A549 (cell line): ENCODE measurements around the gene CDK4.

ENCODE experiments used
- CEBPB ChIP-seq, 2 experiments: fragments of >200 bp in 1 of 2; sonication (Bioruptor Twin) in 1 of 2; formaldehyde crosslinking in 1 of 2; IDR thresholded peaks; 2 replicates each; pipeline ENCODE4 v1.6.1; 2012 to 2016
- EP300 ChIP-seq, 2 experiments: fragments of >200 bp; sonication (Bioruptor Twin); formaldehyde crosslinking; IDR thresholded peaks; 2 replicates in 1 of 2; 3 replicates in 1 of 2; pipeline ENCODE4 v1.6.1; 2016 to 2017
- HDAC2 ChIP-seq: fragments of 200-600 bp; sonication (generic); IDR thresholded peaks from 2 replicates; pipeline ENCODE4 v1.6.1; 2016
- HOXA7 ChIP-seq: fragments of 250-450 bp; sonication (Bioruptor Pico); IDR thresholded peaks from 2 replicates; pipeline ENCODE4 v1.5.0; 2020; ENCODE audit warnings: mild to moderate bottlenecking, moderate library complexity
- JUNB ChIP-seq: fragments of >200 bp; sonication (Bioruptor Twin); formaldehyde crosslinking; IDR thresholded peaks from 2 replicates; pipeline ENCODE4 v1.6.1; 2016
- POLR2A ChIP-seq: IDR thresholded peaks from 2 replicates; pipeline ENCODE4 v1.6.1; 2012; ENCODE audit warnings: mild to moderate bottlenecking, low read length
- SREBF2 ChIP-seq: fragments of 450-650 bp; IDR thresholded peaks from 2 replicates; pipeline ENCODE4 v1.6.1; 2014; ENCODE audit warnings: mild to moderate bottlenecking, moderate library complexity
- TFCP2L1 ChIP-seq: fragments of 250-450 bp; sonication (Bioruptor Pico); IDR thresholded peaks from 2 replicates; pipeline ENCODE4 v1.5.0; 2021; ENCODE audit warnings: mild to moderate bottlenecking
- USF2 ChIP-seq: fragments of 450-650 bp; IDR thresholded peaks from 2 replicates; pipeline ENCODE4 v1.6.1; 2014; ENCODE audit warnings: antibody characterized with exemption
- TF ChIP-seq, protein P1 (sequence below): fragments of >200 bp; sonication (Bioruptor Twin); formaldehyde crosslinking; IDR thresholded peaks from 3 replicates; pipeline ENCODE4 v1.5.1; 2016
- TF ChIP-seq, protein P2 (sequence below): fragments of 250-450 bp; sonication (Bioruptor Pico); IDR thresholded peaks from 2 replicates; pipeline ENCODE4 v1.5.0; 2021; ENCODE audit warnings: mild to moderate bottlenecking, moderate library complexity, borderline replicate concordance

DNA sequence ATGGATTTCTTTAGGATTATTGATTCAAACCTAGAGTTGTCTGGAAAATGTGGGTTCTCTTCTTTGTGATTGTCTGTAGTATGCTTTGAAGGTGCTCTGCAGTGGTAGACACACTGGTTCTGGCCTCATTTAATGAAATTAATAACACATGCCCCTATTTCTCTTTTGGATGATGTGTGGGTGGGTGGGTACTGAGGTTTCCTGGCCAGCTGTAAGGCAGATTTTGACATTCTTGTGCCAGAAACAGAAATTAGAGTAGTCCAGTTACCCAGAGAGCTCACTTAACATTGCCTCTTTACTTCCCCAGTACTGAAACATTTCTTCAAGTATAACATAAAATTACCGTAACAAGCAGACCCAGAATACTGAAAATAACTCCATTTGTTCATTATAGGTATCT lies 44.9 kb upstream of the CDK4 start:
- TF ChIP-seq SREBF2 = no peak
- no peak for TF ChIP-seq TFCP2L1
- no peak for TF ChIP-seq POLR2A
- TF ChIP-seq, protein P1, sequence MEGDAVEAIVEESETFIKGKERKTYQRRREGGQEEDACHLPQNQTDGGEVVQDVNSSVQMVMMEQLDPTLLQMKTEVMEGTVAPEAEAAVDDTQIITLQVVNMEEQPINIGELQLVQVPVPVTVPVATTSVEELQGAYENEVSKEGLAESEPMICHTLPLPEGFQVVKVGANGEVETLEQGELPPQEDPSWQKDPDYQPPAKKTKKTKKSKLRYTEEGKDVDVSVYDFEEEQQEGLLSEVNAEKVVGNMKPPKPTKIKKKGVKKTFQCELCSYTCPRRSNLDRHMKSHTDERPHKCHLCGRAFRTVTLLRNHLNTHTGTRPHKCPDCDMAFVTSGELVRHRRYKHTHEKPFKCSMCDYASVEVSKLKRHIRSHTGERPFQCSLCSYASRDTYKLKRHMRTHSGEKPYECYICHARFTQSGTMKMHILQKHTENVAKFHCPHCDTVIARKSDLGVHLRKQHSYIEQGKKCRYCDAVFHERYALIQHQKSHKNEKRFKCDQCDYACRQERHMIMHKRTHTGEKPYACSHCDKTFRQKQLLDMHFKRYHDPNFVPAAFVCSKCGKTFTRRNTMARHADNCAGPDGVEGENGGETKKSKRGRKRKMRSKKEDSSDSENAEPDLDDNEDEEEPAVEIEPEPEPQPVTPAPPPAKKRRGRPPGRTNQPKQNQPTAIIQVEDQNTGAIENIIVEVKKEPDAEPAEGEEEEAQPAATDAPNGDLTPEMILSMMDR = no peak
- TF ChIP-seq CEBPB (IDR thresholded peaks at IDR 0.05) = no peak
- TF ChIP-seq, protein P2, sequence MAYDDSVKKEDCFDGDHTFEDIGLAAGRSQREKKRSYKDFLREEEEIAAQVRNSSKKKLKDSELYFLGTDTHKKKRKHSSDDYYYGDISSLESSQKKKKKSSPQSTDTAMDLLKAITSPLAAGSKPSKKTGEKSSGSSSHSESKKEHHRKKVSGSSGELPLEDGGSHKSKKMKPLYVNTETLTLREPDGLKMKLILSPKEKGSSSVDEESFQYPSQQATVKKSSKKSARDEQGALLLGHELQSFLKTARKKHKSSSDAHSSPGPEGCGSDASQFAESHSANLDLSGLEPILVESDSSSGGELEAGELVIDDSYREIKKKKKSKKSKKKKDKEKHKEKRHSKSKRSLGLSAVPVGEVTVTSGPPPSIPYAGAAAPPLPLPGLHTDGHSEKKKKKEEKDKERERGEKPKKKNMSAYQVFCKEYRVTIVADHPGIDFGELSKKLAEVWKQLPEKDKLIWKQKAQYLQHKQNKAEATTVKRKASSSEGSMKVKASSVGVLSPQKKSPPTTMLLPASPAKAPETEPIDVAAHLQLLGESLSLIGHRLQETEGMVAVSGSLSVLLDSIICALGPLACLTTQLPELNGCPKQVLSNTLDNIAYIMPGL = no peak
- no peak for TF ChIP-seq EP300 (IDR thresholded peaks at IDR 0.05)
- TF ChIP-seq USF2 = no peak
- TF ChIP-seq HDAC2 = no peak
- TF ChIP-seq JUNB = no peak
- no peak for TF ChIP-seq HOXA7 (CRISPR knock-in tag)
